K562 (cell line): ENCODE measurements around the gene MET. TPM values are rescaled to one million over a fixed set of nuclear protein-coding genes. Genes with fewer than 3 reads are reported as not detected.
"Not testable (repeated sequence)": the region's sequence is repeated elsewhere in the genome, so short reads cannot be mapped to it uniquely, and the experiment has no call there.

Source experiments
- ATAC-seq: fragments of 200-7000 bp; cut with Tn5 transposase; 3 replicates; pipeline ENCODE4 v1.9.1; 2020; ENCODE audit warnings: moderate library complexity
- BruUV-seq: library from RNA; stranded (reverse); fragments of 400-500 nt; replicated peaks from 2 replicates; lab custom pipeline; 2021; lab: Mats Ljungman, UMichigan
- CTCF ChIA-PET: fragments of 300-600 bp; formaldehyde crosslinking; extraction: SDS; loops from one replicate; lab custom pipeline; 2021; ENCODE audit warnings: low intra/inter-chr PET ratio; lab: Yijun Ruan, JAX
- POLR2A ChIA-PET: fragments of 300-600, 350-650 bp; sonication (Branson Sonifier 250); formaldehyde crosslinking; extraction: SDS; loops from one replicate; lab custom pipeline; 2021; ENCODE audit warnings: antibody characterized with exemption, inconsistent platforms; lab: Yijun Ruan, JAX
- DNase-seq, 4 experiments: peaks; one replicate each; pipeline versions ENCODE4 v3.0.0 to v3.0.0-alpha.2; 2011 to 2018; ENCODE audit warnings: low spot score in 3 of 4, mixed read lengths in 3 of 4; ENCODE audit errors: extremely low read depth in 1 of 4
- FAIRE-seq: peaks from 2 replicates; lab custom pipeline; 2011; peaks lifted over from hg19 to GRCh38; lab: Jason Lieb, UNC
- H2AFZ ChIP-seq: 2 replicates; pipeline ENCODE4 v1.6.0; 2011; ENCODE audit warnings: low read depth, low read length, control low read depth, inconsistent platforms
- H3K27ac ChIP-seq: fragments of 200-600 bp; 3 replicates; pipeline ENCODE4 v1.8.0; 2011; ENCODE audit warnings: low read depth, mild to moderate bottlenecking, control low read depth, inconsistent platforms, low read length, moderate library complexity, mixed read lengths; ENCODE audit errors: extremely low read depth
- H3K27me3 ChIP-seq, 2 experiments: fragments of 300-600 bp in 1 of 2; 2 replicates in 1 of 2; 3 replicates in 1 of 2; pipeline versions ENCODE4 v1.6.0 to v1.8.0; 2011; ENCODE audit warnings: inconsistent platforms in 2 of 2, low read length in 2 of 2, mild to moderate bottlenecking in 1 of 2, mixed read lengths in 1 of 2, moderate library complexity in 1 of 2; ENCODE audit not compliant: control insufficient read depth in 2 of 2, insufficient read depth in 2 of 2
- H3K36me3 ChIP-seq: fragments of 300-600 bp; 3 replicates; pipeline ENCODE4 v1.8.0; 2011; ENCODE audit warnings: mild to moderate bottlenecking, low read length, inconsistent platforms; ENCODE audit not compliant: control insufficient read depth, insufficient read depth
- H3K4me1 ChIP-seq, 2 experiments: fragments of 200-600 bp in 1 of 2; replicated peaks in 1 of 2; 2 replicates in 1 of 2; 3 replicates in 1 of 2; pipeline versions ENCODE4 v1.5.1 to v1.8.0; 2011; ENCODE audit warnings: inconsistent platforms in 2 of 2, low read length in 2 of 2, mild to moderate bottlenecking in 1 of 2, mixed read lengths in 1 of 2, moderate library complexity in 1 of 2; ENCODE audit not compliant: control insufficient read depth in 2 of 2, insufficient read depth in 2 of 2
- H3K4me2 ChIP-seq: 2 replicates; pipeline ENCODE4 v1.6.1; 2011; ENCODE audit warnings: low read length, control low read depth, inconsistent platforms, mixed read lengths; ENCODE audit not compliant: insufficient read depth
- H3K4me3 ChIP-seq: fragments of 200-600 bp; sonication (generic), shearing (Covaris generic); 2 replicates; pipeline ENCODE4 v1.5.1; 2016; ENCODE audit warnings: control low read depth, inconsistent platforms
- H3K79me2 ChIP-seq: fragments of 200-600 bp; 3 replicates; pipeline ENCODE4 v1.8.0; 2011; ENCODE audit warnings: low read length, inconsistent platforms; ENCODE audit not compliant: control insufficient read depth, insufficient read depth
- H3K9ac ChIP-seq, 2 experiments: 2 replicates each; pipeline versions ENCODE4 v1.6.0 to v1.6.1; 2011; ENCODE audit warnings: low read depth in 2 of 2, low read length in 2 of 2, control low read depth in 1 of 2, inconsistent platforms in 1 of 2, mild to moderate bottlenecking in 1 of 2, mixed read lengths in 1 of 2; ENCODE audit not compliant: insufficient read depth in 1 of 2
- H3K9me1 ChIP-seq: one replicate; pipeline ENCODE4 v1.6.0; 2011; ENCODE audit warnings: inconsistent platforms, mild to moderate bottlenecking, low read length, moderate library complexity; ENCODE audit not compliant: control insufficient read depth, insufficient read depth
- H3K9me3 ChIP-seq: replicated peaks from 2 replicates; pipeline ENCODE4 v1.5.1; 2011; ENCODE audit warnings: low read depth, low read length, inconsistent platforms; ENCODE audit not compliant: control insufficient read depth, insufficient read depth
- H4K20me1 ChIP-seq: replicated peaks from 2 replicates; pipeline ENCODE4 v1.6.1; 2011; ENCODE audit warnings: low read length, inconsistent platforms, mixed read lengths; ENCODE audit not compliant: control insufficient read depth, insufficient read depth
- GABPB2 ChIP-seq: fragments of 250-450 bp; sonication (Bioruptor Pico); conservative IDR thresholded peaks from 2 replicates; pipeline ENCODE4 v1.5.1; 2021; ENCODE audit warnings: mild to moderate bottlenecking
- SMC3 ChIP-seq: conservative IDR thresholded peaks from 2 replicates; pipeline ENCODE4 v1.6.1; 2011; ENCODE audit warnings: low read depth, low read length, improper control_type of control experiment; ENCODE audit not compliant: insufficient read depth
- XRCC3 ChIP-seq: fragments of 450-650 bp; IDR thresholded peaks from 2 replicates; pipeline ENCODE4 v1.6.1; 2017; ENCODE audit warnings: mild to moderate bottlenecking, moderate library complexity
- ZNF282 ChIP-seq: sonication (generic); formaldehyde crosslinking; IDR thresholded peaks from 2 replicates; pipeline ENCODE4 v1.8.1; 2023; ENCODE audit warnings: missing genetic modification reagents
- WGBS: fragments of 100-300 bp; shearing (Covaris generic); methylation state at CpG from one replicate; pipeline ENCODE4 v1.1.6; 2016; ENCODE audit warnings: low coverage, mixed read lengths; ENCODE audit not compliant: insufficient coverage; ENCODE audit errors: missing lambda C conversion rate; 5-methylcytosine and 5-hydroxymethylcytosine counted together
- in situ Hi-C: fragments of 300-500 bp; cut with MboI; formaldehyde crosslinking; loops from 4 replicates; pipeline ENCODE4 v1.15.0; 2018; ENCODE audit warnings: inconsistent platforms, mixed read lengths
- intact Hi-C: fragments of 100-400 bp; cut with micrococcal nuclease; formaldehyde crosslinking; loops from 2 replicates; pipeline ENCODE4 v1.14.2; 2022
- polyA plus RNA-seq, 8 experiments: library from polyadenylated mRNA; depleted of rRNA in 4 of 8; stranded (reverse) in 5 of 8; unstranded in 3 of 8; fragments of >200 nt; fragmentation: Nextera tagmentation in 2 of 8; fragmentation: Illumina TruSeq in 1 of 8; extraction: Ambion mirVana in 2 of 8; extraction: Trizol in 1 of 8; gene quantifications; 2 replicates each; pipeline versions ENCODE4 v1.2.1 to v1.2.3, GENCODE V29; 2011 to 2014; ENCODE audit warnings: inconsistent platforms in 1 of 8, missing spikeins in 1 of 8
- total RNA-seq, 7 experiments: library from RNA; depleted of rRNA in 6 of 7; stranded (reverse); fragments of >200 nt in 6 of 7; fragmentation: Illumina TruSeq in 2 of 7; extraction: Trizol in 2 of 7; gene quantifications; 2 replicates each; pipeline versions ENCODE4 v1.2.1 to v1.2.3, GENCODE V29; 2011 to 2021; ENCODE audit warnings: low replicate concordance in 1 of 7
- TF ChIP-seq, protein P1 (sequence below): fragments of 250-450 bp; sonication (Bioruptor Pico); IDR thresholded peaks from 2 replicates; pipeline ENCODE4 v1.8.0; 2021; ENCODE audit warnings: mild to moderate bottlenecking, moderate library complexity
- TF ChIP-seq, protein P2 (sequence below): fragments of 450-650 bp; conservative IDR thresholded peaks from 2 replicates; pipeline ENCODE4 v1.6.1; 2016; ENCODE audit warnings: missing genetic modification characterization, low read depth, mild to moderate bottlenecking, control low read depth, missing compliant biosample characterization
- TF ChIP-seq, protein P3 (sequence below): fragments of 450-650 bp; IDR thresholded peaks from 2 replicates; pipeline ENCODE4 v1.7.1; 2018; ENCODE audit warnings: mild to moderate bottlenecking, low read depth; ENCODE audit not compliant: partially characterized antibody

MET gene
- total and polyA plus RNA-seq, 9 of the 15 experiments (the other 6 are each of a cell fraction or from before 2014, with no cell fraction given): 0.84 to 2.4 (median 1.1) TPM

DNA sequence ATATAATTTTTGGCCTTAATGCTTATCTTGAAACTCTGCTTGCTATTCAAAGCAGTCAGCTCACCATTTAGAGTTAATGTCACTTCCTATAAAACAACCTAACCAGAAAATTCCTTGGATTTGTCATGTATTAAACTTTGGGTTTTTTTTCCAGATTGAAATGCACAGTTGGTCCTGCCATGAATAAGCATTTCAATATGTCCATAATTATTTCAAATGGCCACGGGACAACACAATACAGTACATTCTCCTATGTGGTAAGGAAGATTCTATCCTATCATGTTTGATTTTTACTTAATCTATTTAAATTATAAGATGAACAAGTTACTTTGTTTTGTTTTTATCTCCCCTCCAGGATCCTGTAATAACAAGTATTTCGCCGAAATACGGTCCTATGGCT is 85.3 kb downstream of the MET start (continued):
- TF ChIP-seq, protein P1, sequence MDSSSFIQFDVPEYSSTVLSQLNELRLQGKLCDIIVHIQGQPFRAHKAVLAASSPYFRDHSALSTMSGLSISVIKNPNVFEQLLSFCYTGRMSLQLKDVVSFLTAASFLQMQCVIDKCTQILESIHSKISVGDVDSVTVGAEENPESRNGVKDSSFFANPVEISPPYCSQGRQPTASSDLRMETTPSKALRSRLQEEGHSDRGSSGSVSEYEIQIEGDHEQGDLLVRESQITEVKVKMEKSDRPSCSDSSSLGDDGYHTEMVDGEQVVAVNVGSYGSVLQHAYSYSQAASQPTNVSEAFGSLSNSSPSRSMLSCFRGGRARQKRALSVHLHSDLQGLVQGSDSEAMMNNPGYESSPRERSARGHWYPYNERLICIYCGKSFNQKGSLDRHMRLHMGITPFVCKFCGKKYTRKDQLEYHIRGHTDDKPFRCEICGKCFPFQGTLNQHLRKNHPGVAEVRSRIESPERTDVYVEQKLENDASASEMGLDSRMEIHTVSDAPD (CRISPR knock-in tag): no peak
- TF ChIP-seq, protein P2, sequence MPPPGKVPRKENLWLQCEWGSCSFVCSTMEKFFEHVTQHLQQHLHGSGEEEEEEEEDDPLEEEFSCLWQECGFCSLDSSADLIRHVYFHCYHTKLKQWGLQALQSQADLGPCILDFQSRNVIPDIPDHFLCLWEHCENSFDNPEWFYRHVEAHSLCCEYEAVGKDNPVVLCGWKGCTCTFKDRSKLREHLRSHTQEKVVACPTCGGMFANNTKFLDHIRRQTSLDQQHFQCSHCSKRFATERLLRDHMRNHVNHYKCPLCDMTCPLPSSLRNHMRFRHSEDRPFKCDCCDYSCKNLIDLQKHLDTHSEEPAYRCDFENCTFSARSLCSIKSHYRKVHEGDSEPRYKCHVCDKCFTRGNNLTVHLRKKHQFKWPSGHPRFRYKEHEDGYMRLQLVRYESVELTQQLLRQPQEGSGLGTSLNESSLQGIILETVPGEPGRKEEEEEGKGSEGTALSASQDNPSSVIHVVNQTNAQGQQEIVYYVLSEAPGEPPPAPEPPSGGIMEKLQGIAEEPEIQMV (tag): no peak
- TF ChIP-seq XRCC3 (no peak), SMC3 (no peak), ZNF282 (CRISPR knock-in tag) (no peak), GABPB2 (CRISPR knock-in tag) (no peak)
- TF ChIP-seq, protein P3, sequence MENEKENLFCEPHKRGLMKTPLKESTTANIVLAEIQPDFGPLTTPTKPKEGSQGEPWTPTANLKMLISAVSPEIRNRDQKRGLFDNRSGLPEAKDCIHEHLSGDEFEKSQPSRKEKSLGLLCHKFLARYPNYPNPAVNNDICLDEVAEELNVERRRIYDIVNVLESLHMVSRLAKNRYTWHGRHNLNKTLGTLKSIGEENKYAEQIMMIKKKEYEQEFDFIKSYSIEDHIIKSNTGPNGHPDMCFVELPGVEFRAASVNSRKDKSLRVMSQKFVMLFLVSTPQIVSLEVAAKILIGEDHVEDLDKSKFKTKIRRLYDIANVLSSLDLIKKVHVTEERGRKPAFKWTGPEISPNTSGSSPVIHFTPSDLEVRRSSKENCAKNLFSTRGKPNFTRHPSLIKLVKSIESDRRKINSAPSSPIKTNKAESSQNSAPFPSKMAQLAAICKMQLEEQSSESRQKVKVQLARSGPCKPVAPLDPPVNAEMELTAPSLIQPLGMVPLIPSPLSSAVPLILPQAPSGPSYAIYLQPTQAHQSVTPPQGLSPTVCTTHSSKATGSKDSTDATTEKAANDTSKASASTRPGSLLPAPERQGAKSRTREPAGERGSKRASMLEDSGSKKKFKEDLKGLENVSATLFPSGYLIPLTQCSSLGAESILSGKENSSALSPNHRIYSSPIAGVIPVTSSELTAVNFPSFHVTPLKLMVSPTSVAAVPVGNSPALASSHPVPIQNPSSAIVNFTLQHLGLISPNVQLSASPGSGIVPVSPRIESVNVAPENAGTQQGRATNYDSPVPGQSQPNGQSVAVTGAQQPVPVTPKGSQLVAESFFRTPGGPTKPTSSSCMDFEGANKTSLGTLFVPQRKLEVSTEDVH: no peak

DNA sequence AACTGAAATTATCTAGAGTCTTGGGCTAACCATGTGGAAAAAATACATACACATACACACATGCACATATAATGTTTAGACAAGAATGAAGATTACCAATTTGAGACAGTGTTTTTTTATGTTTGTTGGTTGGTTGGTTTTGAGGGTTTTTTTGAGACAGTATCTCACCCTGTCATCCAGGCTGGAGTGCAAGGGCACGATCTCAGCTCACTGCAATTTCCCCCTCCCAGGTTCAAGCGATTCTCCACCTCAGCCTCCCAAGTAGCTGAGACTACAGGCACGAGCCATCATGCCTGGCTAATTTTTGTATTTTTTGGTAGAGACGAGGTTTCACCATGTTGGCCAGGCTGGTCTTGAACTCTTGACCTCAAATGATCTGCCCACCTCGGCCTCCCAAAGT is 87.6 kb downstream of the MET start:
- in situ Hi-C loops, intact Hi-C loops, FAIRE-seq: not testable (repeated sequence)

More for the DNA sequence above, 87.6 kb downstream of the MET start:
- H3K27me3 ChIP-seq, H3K4me1 ChIP-seq, H4K20me1 ChIP-seq, POLR2A ChIA-PET, H3K9me1 ChIP-seq, BruUV-seq, ATAC-seq, H3K36me3 ChIP-seq, H3K9ac ChIP-seq, H2AFZ ChIP-seq, H3K27ac ChIP-seq, H3K4me2 ChIP-seq, H3K4me3 ChIP-seq, CTCF ChIA-PET, H3K9me3 ChIP-seq, DNase-seq, H3K79me2 ChIP-seq: not testable (repeated sequence)
- WGBS: 0% methylated on average over 5 of the region's 5 CpGs
